NB4 (cell line): ENCODE data around the gene PRR14.

Experiments
- POLR2A ChIP-seq: IDR thresholded peaks from 2 replicates; pipeline ENCODE4 v1.6.1; 2011; ENCODE audit warnings: mild to moderate bottlenecking; ENCODE audit not compliant: insufficient read length; ENCODE audit errors: extremely low read depth
- TF ChIP-seq, protein P1 (sequence below): IDR thresholded peaks from one replicate; pipeline ENCODE4 v1.5.1; 2012; ENCODE audit warnings: low read depth, low read length

DNA sequence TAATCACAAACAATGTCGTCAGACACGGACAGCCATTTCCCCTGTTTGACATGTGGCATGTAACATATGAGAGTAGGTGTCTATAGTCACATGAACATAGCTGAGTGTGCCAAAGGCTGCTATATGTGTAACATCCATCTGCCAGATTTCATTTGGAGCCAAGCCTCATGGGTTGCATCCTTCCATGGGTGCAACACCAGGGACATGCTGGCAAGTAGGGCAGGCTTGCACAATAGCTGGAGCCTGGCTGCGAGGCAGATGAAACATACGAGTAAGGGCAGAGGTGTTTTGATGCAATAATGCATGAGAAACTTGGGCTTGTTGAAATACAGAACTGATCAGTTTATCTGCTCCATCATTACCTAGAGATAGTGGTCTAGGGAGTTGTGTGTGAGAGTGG is 31.6 kb upstream of the PRR14 start:
- TF ChIP-seq, protein P1, sequence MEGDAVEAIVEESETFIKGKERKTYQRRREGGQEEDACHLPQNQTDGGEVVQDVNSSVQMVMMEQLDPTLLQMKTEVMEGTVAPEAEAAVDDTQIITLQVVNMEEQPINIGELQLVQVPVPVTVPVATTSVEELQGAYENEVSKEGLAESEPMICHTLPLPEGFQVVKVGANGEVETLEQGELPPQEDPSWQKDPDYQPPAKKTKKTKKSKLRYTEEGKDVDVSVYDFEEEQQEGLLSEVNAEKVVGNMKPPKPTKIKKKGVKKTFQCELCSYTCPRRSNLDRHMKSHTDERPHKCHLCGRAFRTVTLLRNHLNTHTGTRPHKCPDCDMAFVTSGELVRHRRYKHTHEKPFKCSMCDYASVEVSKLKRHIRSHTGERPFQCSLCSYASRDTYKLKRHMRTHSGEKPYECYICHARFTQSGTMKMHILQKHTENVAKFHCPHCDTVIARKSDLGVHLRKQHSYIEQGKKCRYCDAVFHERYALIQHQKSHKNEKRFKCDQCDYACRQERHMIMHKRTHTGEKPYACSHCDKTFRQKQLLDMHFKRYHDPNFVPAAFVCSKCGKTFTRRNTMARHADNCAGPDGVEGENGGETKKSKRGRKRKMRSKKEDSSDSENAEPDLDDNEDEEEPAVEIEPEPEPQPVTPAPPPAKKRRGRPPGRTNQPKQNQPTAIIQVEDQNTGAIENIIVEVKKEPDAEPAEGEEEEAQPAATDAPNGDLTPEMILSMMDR: no peak
- no peak for TF ChIP-seq POLR2A
